Kidney (tissue), 14 donors: ENCODE results near the gene ATXN10. TPM values are rescaled to one million over a fixed set of nuclear protein-coding genes. Genes with fewer than 3 reads are reported as not detected.

ENCODE experiments used
- DNase-seq, 5 donors: peaks; one replicate each; pipeline ENCODE4 v3.0.0-alpha.2; 2013 to 2020
- FAIRE-seq: peaks from 2 replicates; lab custom pipeline; 2012; peaks lifted over from hg19 to GRCh38; lab: Jason Lieb, UNC
- H3K27ac ChIP-seq, 2 donors: one replicate each; pipeline ENCODE4 v1.7.0; 2013; ENCODE audit warnings: low read depth in 2 of 2, low read length in 2 of 2, inconsistent platforms in 1 of 2
- H3K27me3 ChIP-seq: one replicate; pipeline ENCODE4 v1.7.1; 2013; ENCODE audit warnings: low read length, inconsistent platforms; ENCODE audit not compliant: control insufficient read depth, insufficient read depth
- H3K36me3 ChIP-seq, 3 donors: one replicate each; pipeline versions ENCODE4 v1.7.0 to v1.7.1; 2013; ENCODE audit warnings: low read length in 3 of 3, control low read depth in 1 of 3, inconsistent platforms in 1 of 3; ENCODE audit not compliant: insufficient read depth in 3 of 3, control insufficient read depth in 2 of 3
- H3K4me1 ChIP-seq, 3 donors: one replicate each; pipeline versions ENCODE4 v1.7.0 to v1.7.1; 2013; ENCODE audit warnings: low read length in 3 of 3, inconsistent platforms in 1 of 3, low read depth in 1 of 3; ENCODE audit not compliant: control insufficient read depth in 2 of 3, insufficient read depth in 2 of 3
- H3K4me3 ChIP-seq, 3 donors: one replicate each; pipeline versions ENCODE4 v1.7.0 to v1.8.1; 2013; ENCODE audit warnings: low read length in 3 of 3, control low read depth in 1 of 3, inconsistent platforms in 1 of 3
- H3K9ac ChIP-seq, 3 donors: one replicate each; pipeline versions ENCODE4 v1.7.0 to v1.7.1; 2013; ENCODE audit warnings: low read length in 3 of 3, control low read depth in 1 of 3, inconsistent platforms in 1 of 3
- H3K9me3 ChIP-seq, 3 donors: one replicate each; pipeline versions ENCODE4 v1.7.0 to v1.7.1; 2013; ENCODE audit warnings: low read length in 3 of 3, control low read depth in 1 of 3, inconsistent platforms in 1 of 3; ENCODE audit not compliant: control insufficient read depth in 2 of 3, insufficient read depth in 1 of 3
- intact Hi-C: fragments of 100-400 bp; cut with DNase I; formaldehyde crosslinking; loops from one replicate; pipeline ENCODE4 v1.11.1; 2022
- polyA plus RNA-seq: library from polyadenylated mRNA; stranded (reverse); fragments of 350-450 nt; fragmentation: Illumina TruSeq; extraction: RNeasy Lipid Tissue Mini Kit (QIAGEN cat#74804); gene quantifications from one replicate; pipeline ENCODE4 v1.2.3, GENCODE V29; 2014; ENCODE audit warnings: low read depth, low replicate concordance; ENCODE audit not compliant: insufficient read depth
- total RNA-seq: library from RNA; stranded (reverse); fragmentation: NEBNext Ultra II Directional; extraction: Animal tissue kit (Norgen Biotek cat#: 25700); gene quantifications from one replicate; pipeline ENCODE4 v1.2.1, GENCODE V29; 2021
- TF ChIP-seq, protein P1 (sequence below): IDR thresholded peaks from 3 replicates; pipeline ENCODE4 v1.5.1; 2012; ENCODE audit warnings: mild to moderate bottlenecking, moderate library complexity, borderline replicate concordance; ENCODE audit not compliant: insufficient read depth; ENCODE audit errors: extremely low read depth
- donor health status: control.
- donor health status: control.
- donor health status: control.
- donor health status: control.
- donor health status: control.
- donor health status: DM: yes; HTN: yes; CAD: no.
- donor health status: Normal renal cell carcinoma (clear cell type).

ATXN10 gene
- total and polyA plus RNA-seq, 2 donors from 2014 or later: 121 to 142 TPM

DNA sequence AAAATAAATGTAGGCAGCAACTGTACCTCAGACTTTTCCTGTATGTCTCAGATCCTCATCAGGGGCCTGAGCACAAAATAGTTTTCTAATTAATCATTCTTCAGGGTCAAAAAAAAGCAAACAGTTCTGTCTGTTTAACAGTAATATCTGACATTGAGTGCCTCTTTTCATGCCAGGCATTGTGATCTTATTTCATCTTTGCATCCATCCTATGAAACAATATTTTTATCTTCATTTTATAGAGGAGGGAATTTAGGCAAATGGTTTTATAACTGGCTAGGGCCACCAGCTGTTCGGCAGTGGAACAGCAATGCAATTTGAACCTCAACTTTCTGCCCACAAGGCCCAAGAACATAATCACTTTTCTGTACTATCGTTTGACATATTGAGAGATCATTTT, 159.8 kb downstream of the ATXN10 start:
- H3K4me1 ChIP-seq: no peaks in the 10 kb centered on the region
- no peak overlapping the region for H3K27ac ChIP-seq
- no peak overlapping the region for H3K4me3 ChIP-seq
- no peaks in the 10 kb centered on the region for H3K27me3 ChIP-seq
- no peak for DNase-seq
- intact Hi-C loops: no loop called here
- TF ChIP-seq, protein P1, sequence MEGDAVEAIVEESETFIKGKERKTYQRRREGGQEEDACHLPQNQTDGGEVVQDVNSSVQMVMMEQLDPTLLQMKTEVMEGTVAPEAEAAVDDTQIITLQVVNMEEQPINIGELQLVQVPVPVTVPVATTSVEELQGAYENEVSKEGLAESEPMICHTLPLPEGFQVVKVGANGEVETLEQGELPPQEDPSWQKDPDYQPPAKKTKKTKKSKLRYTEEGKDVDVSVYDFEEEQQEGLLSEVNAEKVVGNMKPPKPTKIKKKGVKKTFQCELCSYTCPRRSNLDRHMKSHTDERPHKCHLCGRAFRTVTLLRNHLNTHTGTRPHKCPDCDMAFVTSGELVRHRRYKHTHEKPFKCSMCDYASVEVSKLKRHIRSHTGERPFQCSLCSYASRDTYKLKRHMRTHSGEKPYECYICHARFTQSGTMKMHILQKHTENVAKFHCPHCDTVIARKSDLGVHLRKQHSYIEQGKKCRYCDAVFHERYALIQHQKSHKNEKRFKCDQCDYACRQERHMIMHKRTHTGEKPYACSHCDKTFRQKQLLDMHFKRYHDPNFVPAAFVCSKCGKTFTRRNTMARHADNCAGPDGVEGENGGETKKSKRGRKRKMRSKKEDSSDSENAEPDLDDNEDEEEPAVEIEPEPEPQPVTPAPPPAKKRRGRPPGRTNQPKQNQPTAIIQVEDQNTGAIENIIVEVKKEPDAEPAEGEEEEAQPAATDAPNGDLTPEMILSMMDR: no peak
- H3K9ac ChIP-seq: no peak overlapping the region
- H3K9me3 ChIP-seq: no peaks in the 10 kb centered on the region
- FAIRE-seq: no peak
- H3K36me3 ChIP-seq: peaks cover 0 to 6% (median 0%) of the 10 kb centered on the region in 3 donors

DNA sequence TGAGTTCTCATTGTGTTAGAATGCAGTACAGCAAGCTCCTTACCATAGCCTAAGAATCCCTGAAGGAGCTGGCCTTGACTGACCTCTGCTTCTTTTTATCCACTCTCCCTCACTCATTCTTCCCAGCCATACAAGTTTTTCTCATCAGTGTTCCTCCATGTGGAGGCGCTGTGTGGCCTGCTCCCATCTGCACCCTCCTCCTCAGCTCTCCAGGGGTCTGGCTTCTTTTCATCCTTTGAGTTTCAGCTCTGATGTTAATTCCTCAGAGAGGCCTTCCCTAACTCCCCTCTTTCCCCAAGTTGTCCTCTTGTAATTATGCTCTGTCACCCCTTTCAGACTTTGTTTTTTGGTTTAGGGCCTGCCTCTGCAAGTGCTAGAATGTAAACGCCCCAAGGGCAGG, 160.5 kb downstream of the ATXN10 start:
- Histone ChIP-seq H3K36me3 (peaks cover 0 to 6% (median 0%) of the 10 kb centered on the region in 3 donors), H3K27me3 (no peaks in the 10 kb centered on the region), H3K4me3 (no peak overlapping the region), H3K9ac (no peak overlapping the region), H3K4me1 (no peaks in the 10 kb centered on the region), H3K9me3 (no peaks in the 10 kb centered on the region), H3K27ac (no peak overlapping the region)
- DNase-seq (no peak), FAIRE-seq (no peak)
- intact Hi-C loops: no loop called here
- TF ChIP-seq, protein P1: no peak

DNA sequence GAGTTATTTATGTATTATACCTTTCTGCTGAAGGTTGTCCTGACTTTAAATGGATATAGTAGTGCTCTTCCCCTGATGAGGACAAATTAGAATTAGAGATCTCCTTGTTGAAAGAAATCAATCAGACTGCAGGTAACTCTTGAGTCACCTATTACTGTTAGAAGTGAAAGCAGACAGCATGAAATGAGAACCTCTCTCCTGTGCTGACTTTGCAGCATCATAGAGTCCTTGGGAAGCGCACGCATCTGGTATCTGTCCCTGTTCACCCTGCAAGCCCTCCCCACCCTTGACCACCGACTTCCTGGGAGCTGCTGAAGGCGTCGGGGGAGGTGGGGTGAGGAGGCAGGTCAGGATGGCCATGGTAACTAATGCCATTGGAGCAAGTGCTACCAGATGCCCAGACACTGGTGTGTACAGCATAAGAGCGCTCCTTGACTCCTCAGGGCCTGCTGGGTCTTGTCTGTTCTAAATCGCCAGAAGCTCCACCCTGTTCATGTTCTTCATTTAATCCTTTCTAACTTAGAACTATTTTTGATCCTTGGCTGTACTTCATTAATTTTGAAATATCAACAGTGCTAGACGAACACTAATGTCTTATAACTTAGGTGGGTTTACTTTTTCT, 161.4 kb downstream of the ATXN10 start:
- H3K4me3 ChIP-seq: no peak overlapping the region
- DNase-seq (no peak), FAIRE-seq (no peak)
- H3K4me1 ChIP-seq: no peaks in the 10 kb centered on the region
- H3K27me3 ChIP-seq: no peaks in the 10 kb centered on the region
- H3K9ac ChIP-seq: no peak overlapping the region
- TF ChIP-seq, protein P1: no peak
- no peak overlapping the region for H3K27ac ChIP-seq
- H3K36me3 ChIP-seq: peaks cover 0 to 6% (median 0%) of the 10 kb centered on the region in 3 donors
- no peaks in the 10 kb centered on the region for H3K9me3 ChIP-seq
- intact Hi-C loops: no loop called here

DNA sequence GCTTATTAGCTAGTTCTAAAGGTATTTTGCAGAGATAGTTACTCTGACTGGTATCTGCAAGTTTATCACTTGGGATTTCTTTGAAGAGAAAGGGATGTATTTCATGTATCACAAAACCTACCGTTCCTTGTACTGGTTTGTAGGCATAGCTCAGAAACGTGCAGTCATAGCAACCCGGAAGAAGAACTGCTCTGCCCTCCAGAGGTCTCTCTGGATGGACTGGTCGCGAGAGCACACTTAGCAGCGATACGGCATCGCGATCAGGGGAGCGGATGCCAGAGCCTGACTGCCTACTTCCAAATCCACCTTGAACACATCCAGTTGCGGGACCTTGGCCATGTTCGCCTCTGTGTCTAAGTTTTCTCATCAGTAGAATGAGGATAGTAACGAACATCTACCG, 162.0 kb downstream of the ATXN10 start:
- no peaks in the 10 kb centered on the region for H3K9me3 ChIP-seq
- TF ChIP-seq, protein P1: no peak
- no peaks in the 10 kb centered on the region for H3K4me1 ChIP-seq
- no peak overlapping the region for H3K4me3 ChIP-seq
- intact Hi-C loops: no loop called here
- no peak overlapping the region for H3K27ac ChIP-seq
- DNase-seq (no peak), FAIRE-seq (no peak)
- H3K9ac ChIP-seq: no peak overlapping the region
- no peaks in the 10 kb centered on the region for H3K27me3 ChIP-seq
- peaks cover 0 to 6% (median 0%) of the 10 kb centered on the region in 3 donors for H3K36me3 ChIP-seq
